Activated CD8-positive, alpha-beta memory T cell treated with anti-CD3 and anti-CD28 coated beads, Interleukin-2, amount 50 U/mL, for 1 hour (primary cell): ENCODE results near the gene ETV5.

Source experiments
- DNase-seq: peaks from one replicate; pipeline ENCODE4 v3.0.0-alpha.2; 2020; ENCODE audit errors: extremely low read depth

The ETV5 gene

GRCh38 chr3:186095561-186096081 is 13.3 kb downstream of the ETV5 start:
- DNase-seq = no peak

GRCh38 chr3:186094696-186095425 is 14.0 kb downstream of the ETV5 start:
- no peak for DNase-seq

GRCh38 chr3:186094271-186094670 is 14.6 kb downstream of the ETV5 start:
- no peak for DNase-seq

DNA sequence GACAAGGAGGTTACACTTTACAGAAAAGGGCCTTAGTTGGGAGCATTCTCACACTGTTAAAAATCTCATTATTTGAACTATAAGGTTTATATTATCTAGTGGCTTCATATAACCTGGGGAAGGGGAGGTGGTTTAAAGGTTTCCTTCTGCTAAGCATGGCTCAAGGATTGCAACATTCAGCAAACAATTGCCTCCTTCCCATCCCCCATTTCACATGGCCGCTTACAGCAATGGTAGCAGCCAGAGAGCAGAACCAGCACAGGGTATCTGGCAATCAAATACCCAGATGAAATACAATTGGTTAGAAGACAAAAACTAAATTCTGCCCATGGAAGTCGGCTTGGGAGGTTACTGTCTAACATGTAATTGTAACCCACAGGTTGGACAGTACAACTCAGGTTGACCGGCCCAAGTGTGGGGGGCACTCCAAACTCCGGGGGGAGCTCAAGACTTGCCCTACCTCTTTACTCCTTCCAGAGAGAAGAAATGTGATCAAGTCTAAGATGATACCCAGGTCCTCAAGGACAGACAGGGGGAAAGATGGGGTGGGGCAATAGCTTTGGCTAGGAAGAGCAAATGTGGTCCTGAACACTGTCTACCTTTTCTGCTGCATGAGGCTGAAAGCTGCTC is 15.5 kb downstream of the ETV5 start:
- no peak for DNase-seq

DNA sequence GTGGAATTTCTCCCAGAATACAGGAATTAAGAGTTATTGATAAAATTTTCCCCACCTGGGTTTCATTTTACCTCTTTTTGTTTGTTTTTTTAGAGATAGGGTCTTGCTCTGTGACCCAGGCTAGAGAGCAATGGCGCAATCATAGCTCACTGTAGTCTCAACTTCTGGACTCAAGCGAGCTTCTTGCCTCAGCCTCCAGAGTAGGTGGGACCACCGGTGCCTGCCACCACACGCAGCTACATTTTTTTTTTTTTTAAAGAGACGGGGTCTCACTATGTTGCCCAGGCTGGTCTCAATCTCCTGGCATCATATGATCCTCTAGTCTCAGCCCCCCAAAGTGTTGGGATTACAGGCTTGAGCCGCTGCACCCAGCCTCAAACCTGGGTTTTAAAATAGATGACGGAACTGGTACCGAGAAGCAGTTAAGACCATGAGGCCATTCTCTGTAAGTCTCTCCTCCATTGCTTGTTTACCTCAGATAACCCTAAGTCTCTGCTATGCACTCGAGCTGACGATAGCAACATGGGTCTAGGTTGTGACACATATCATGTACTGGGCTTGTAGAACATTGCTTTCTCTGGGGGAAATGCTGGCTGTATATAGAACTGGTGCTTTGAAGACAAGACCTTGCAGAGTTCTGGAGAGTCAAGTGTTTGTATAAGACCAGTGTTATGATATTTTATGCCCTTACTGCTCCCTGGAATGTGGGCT is 16.4 kb downstream of the ETV5 start:
- no peak for DNase-seq

GRCh38 chr3:186090901-186091300 is 18.0 kb downstream of the ETV5 start:
- DNase-seq = no peak

GRCh38 chr3:186088335-186088734 is 20.6 kb downstream of the ETV5 start:
- DNase-seq = no peak

DNA sequence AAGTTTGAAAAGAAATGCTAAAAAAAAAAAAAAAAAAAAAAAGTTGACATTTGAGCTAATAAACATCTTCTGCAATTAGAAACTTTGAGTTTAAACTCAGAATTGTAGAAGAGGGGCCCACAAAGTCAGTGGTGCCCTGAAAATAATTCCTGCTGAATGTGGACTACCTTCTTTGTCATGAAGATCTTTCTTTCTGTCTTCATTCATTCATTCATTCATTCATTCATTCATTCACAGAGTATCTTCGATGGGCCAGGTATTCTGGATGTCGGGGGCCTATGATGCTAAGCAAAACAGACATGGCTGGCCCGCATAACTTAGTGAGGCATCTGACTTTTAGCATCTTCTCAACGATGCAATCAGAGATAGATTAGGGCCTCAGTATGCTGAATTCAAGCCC is 24.6 kb downstream of the ETV5 start:
- no peak for DNase-seq

GRCh38 chr3:186083746-186084145 is 25.1 kb downstream of the ETV5 start:
- no peak for DNase-seq

DNA sequence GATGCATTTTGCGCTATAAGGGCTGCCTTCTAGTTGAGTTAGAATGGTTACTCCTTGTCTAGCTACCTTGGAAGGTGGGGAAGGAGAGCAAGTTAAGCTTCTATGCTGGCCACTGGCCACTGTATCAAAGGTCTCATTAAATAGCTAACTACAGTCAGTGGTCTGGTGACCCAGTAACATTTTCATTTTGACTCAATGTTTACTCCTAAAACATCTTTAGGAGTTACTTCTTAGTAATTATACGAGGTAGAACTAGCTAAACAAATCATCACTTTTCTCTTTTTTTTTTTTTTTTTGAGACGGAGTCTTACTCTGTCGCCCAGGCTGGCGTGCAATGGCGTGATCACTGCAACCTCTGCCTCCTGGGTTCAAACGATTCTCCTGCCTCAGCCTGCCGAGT is 26.7 kb downstream of the ETV5 start:
- no peak for DNase-seq

GRCh38 chr3:186081678-186082077 is 27.2 kb downstream of the ETV5 start:
- DNase-seq = no peak

GRCh38 chr3:186080849-186081438 is 27.9 kb downstream of the ETV5 start:
- no peak for DNase-seq

DNA sequence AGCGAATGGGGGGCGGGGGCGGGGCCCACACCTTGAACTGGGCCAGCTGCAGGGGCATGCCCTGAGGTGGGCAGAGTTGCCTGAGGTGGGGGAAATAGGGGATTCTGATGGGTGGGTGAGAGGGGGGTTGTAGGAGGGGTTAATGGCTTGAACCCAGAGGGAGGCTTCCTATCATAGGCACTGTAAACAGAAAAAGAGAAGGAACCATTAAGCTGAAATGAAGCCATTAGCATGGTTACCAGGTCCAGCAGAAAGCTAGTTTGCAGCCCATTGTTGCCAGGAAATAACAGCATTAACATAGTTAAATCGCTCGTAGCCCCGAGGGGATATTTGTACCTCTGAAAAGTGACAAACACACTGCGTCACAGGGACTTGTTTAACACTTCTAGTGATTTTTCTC is 29.0 kb downstream of the ETV5 start:
- DNase-seq = no peak

DNA sequence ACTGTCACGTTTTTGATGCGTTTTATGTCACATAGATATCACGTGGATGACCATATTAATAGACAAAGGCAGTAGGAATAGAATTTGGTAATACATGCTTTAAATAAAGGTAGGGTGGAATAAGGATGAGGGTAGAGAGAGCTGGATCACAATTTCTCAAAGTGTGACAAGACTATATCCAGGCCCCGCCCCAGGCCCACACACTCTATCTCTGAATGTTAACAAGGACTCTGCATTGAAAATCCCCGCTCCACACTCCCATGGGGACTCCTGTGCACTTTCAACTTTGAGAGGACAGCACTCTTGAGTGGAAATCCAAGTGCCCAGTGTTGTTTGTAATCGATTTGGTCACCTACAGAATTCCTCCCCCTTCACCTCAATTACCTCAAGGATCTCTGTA is 31.4 kb downstream of the ETV5 start:
- DNase-seq = no peak

GRCh38 chr3:186075931-186076567 is 32.8 kb downstream of the ETV5 start:
- DNase-seq = no peak

DNA sequence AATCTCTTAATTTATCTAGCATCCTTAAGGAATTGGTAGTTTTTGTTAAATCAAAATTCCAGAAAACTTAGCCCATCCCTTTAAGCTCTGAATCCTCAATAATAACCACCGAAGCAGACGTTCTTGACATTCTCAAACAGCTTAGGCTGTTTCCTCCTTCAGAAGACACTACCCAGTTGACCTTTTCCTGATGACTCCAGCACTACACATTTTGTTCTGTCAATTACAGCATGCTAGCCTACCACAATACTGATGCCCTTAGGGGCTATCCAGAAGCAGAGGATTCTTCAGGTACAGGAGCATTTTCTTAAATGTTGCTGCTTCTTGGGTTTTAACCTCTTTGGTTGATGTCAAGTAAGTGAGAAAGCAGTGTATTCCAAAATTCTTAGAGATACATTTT is 33.4 kb downstream of the ETV5 start:
- DNase-seq = no peak

DNA sequence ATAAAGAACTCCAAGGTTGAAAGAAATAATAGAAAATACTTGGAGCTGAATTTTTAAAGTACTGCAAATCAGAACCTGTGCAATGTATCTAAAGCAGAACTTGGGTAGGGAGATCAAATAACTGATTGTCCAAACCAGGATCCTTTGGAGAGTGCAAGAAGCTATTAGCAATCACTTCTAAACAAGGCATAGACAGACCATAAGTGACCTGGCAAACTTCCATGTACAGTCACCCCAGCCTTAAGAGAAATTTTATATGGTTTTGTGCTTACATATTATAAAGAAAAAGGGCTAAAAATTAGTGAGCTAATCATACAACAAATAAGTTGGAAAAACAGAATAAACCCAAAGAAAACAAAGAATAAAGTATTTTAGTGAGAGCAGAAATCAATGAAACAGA is 35.2 kb downstream of the ETV5 start:
- DNase-seq = no peak

DNA sequence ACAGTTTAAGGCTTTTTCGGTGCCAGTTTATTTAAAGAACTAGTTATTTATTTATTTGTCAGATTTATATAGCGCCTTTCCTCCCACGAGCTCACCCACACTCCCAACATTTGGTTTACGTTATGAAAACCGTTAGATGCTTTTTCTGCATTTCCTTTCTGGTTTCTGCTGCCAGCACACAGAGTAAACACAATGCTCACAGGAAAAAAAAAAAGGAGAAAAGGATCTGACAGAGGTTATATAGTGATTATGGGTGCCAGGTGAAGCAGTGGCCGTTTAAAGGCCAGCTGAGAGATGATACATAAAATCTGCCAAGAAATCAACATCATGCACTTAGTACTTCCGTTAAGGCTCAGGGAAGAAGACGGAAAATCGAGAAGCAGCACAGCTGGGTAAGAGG is 37.9 kb downstream of the ETV5 start:
- DNase-seq = no peak

DNA sequence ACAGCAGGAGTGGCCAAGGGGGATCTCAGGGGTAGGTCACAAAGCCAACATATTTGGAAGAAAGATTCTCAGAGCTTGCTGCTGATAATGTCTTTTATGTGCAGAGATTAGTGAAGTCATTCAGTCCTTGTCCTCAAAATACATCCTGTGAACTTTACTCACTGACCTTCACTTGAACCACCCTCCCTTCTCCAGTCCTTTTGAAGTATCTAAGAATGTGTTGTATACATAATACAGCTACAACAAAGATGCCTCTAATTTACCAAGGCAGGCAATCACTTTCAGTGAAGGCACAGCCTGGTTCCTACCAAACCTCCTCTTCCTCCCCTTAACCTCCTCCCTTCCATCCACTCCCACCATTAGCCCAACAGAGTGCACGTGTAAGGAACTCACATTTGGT is 38.3 kb downstream of the ETV5 start:
- DNase-seq = no peak

DNA sequence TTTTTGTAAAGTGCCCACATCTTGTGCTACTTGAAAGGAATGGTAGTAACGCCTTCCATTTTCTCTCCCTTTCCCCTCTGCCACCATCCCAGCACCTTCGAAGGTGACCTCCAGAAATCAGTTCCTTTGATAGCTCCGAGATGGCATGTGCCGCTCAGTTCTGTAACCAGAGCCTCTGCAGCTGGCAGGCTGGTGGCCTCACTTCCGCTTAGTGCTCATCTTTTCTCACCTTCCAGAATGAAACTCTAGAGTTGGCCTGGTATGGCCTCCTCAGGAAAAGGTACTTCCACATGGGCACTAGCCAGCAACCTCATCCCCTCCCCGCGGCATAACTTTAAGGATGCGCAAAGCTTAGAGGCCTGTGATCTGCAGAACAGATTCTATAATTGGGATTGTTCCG is 38.8 kb downstream of the ETV5 start:
- no peak for DNase-seq

- no peak for DNase-seq
Measured at GRCh38 chr3:186069199-186069598, 39.7 kb downstream of the ETV5 start.

DNA sequence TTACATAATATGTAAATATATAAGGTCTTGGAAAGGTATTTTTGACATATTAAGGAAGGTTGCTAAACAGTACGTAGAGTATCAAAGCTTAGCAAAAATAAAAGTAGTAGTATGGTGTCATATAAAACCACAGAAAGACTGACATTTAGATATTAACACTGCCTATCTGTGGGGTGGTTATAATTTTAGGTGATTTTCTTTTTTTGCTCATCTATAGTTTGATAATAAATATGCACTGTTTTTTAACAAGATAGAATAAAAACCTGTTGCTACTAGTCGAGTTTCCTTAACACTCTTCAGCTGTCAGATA is 40.7 kb downstream of the ETV5 start:
- no peak for DNase-seq
